Activated B cell treated with CpG ODN at 0.5 μM for 24 hours (primary cell): ENCODE data around the gene TMEM150B. TPM values are rescaled to one million over a fixed set of nuclear protein-coding genes. Genes with fewer than 3 reads are reported as not detected.

ENCODE experiments used
- ATAC-seq: fragments of 200-7000 bp; cut with Tn5 transposase; one replicate; pipeline ENCODE4 v1.10.0; 2021; ENCODE audit warnings: low read depth, mild to moderate bottlenecking, moderate library complexity
- CTCF ChIA-PET: fragments of 350-600 bp; sonication (Branson Sonifier 250); formaldehyde crosslinking; loops from one replicate; lab custom pipeline; 2021; ENCODE audit warnings: antibody characterized with exemption; lab: Charles Lee
- POLR2A ChIA-PET: fragments of 350-600 bp; sonication (Branson Sonifier 250); formaldehyde crosslinking; loops from one replicate; lab custom pipeline; 2021; ENCODE audit warnings: antibody characterized with exemption; lab: Charles Lee
- DNase-seq: peaks from one replicate; pipeline ENCODE4 v3.0.0; 2022
- H3K27ac Mint-ChIP-seq: one replicate; pipeline ENCODE4 v1.8.0; 2020; ENCODE audit warnings: mixed read lengths
- H3K27me3 Mint-ChIP-seq: one replicate; pipeline ENCODE4 v1.8.0; 2021; ENCODE audit warnings: mixed read lengths
- H3K36me3 Mint-ChIP-seq: one replicate; pipeline ENCODE4 v1.8.0; 2021; ENCODE audit warnings: low read depth, mixed read lengths
- H3K4me1 Mint-ChIP-seq: one replicate; pipeline ENCODE4 v1.8.0; 2021; ENCODE audit warnings: mixed read lengths
- H3K4me3 Mint-ChIP-seq: one replicate; pipeline ENCODE4 v1.8.0; 2020; ENCODE audit warnings: mild to moderate bottlenecking, mixed read lengths
- H3K9me3 Mint-ChIP-seq: one replicate; pipeline ENCODE4 v1.8.0; 2020; ENCODE audit warnings: mixed read lengths
- CTCF ChIP-seq: fragments of 200-600 bp; IDR thresholded peaks from one replicate; pipeline ENCODE4 v1.8.0; 2022; ENCODE audit warnings: antibody characterized with exemption, mild to moderate bottlenecking
- intact Hi-C: fragments of 100-400 bp; cut with micrococcal nuclease; formaldehyde crosslinking; loops from one replicate; pipeline ENCODE4 v1.15.1; 2024
- total RNA-seq: library from RNA; stranded (reverse); gene quantifications from 2 replicates; pipeline ENCODE4 v1.2.3, GENCODE V29; 2022

The TMEM150B gene
- total RNA-seq, 1 donor from 2014 or later: not detected

GRCh38 chr19:55266404-55266803 is 58.7 kb downstream of the TMEM150B start:
- H3K27me3 Mint-ChIP-seq: no peaks in the 10 kb centered on the region
- no peak overlapping the region for H3K27ac Mint-ChIP-seq
- no peak for DNase-seq
- peaks cover 31% of the 10 kb centered on the region for H3K36me3 Mint-ChIP-seq
- ChIA-PET CTCF (no interaction called here), POLR2A (no interaction called here)
- peaks cover 2% of the 10 kb centered on the region for H3K4me1 Mint-ChIP-seq
- ATAC-seq: no peak
- intact Hi-C loops: no loop called here
- no peak for TF ChIP-seq CTCF
- no peak overlapping the region for H3K4me3 Mint-ChIP-seq
- H3K9me3 Mint-ChIP-seq: peaks cover 2% of the 10 kb centered on the region

GRCh38 chr19:55265723-55266386 is 59.3 kb downstream of the TMEM150B start:
- ATAC-seq: no peak
- H3K27me3 Mint-ChIP-seq: no peaks in the 10 kb centered on the region
- no peak overlapping the region for H3K27ac Mint-ChIP-seq
- no peak overlapping the region for H3K4me3 Mint-ChIP-seq
- peaks cover 2% of the 10 kb centered on the region for H3K4me1 Mint-ChIP-seq
- TF ChIP-seq CTCF: no peak
- intact Hi-C loops: no loop called here
- no peak for DNase-seq
- peaks cover 2% of the 10 kb centered on the region for H3K9me3 Mint-ChIP-seq
- H3K36me3 Mint-ChIP-seq: peaks cover 29% of the 10 kb centered on the region
- ChIA-PET POLR2A (no interaction called here), CTCF (no interaction called here)

- Mint-ChIP-seq H3K27ac (no peak overlapping the region), H3K4me3 (no peak overlapping the region), H3K9me3 (peaks cover 2% of the 10 kb centered on the region), H3K4me1 (peaks cover 5% of the 10 kb centered on the region), H3K36me3 (peaks cover 22% of the 10 kb centered on the region), H3K27me3 (no peaks in the 10 kb centered on the region)
- DNase-seq: no peak
- intact Hi-C loops: no loop called here
- POLR2A ChIA-PET: no interaction called here
- ATAC-seq: no peak
- CTCF ChIA-PET: no interaction called here
- TF ChIP-seq CTCF: no peak
Observed at GRCh38 chr19:55265173-55265572, 60.0 kb downstream of the TMEM150B start.

- Mint-ChIP-seq H3K4me1 (peaks cover 8% of the 10 kb centered on the region), H3K27me3 (no peaks in the 10 kb centered on the region), H3K9me3 (peaks cover 2% of the 10 kb centered on the region), H3K27ac (no peak overlapping the region), H3K4me3 (no peak overlapping the region), H3K36me3 (peaks cover 16% of the 10 kb centered on the region)
- TF ChIP-seq CTCF: no peak
- intact Hi-C loops: no loop called here
- CTCF ChIA-PET: no interaction called here
- DNase-seq (no peak), ATAC-seq (no peak)
- POLR2A ChIA-PET: interaction anchor here (1.0 kb wide), 1 partner anchor 10 kb away, joined by 3 read pairs; no protein-coding TSS in a partner anchor
Observed at GRCh38 chr19:55264531-55264930, 60.6 kb downstream of the TMEM150B start.

Other genes with a start within 250 kb of the TMEM150B start
- gene EPS8L1, start 249.5 kb downstream of the TMEM150B start, total RNA-seq: 0.38 and 1.0 TPM in 2 replicates
- gene PPP1R12C, start 207.7 kb downstream of the TMEM150B start, total RNA-seq: 115 and 139 TPM in 2 replicates
- not detected in 2 replicates for gene TNNT1, start 176.1 kb downstream of the TMEM150B start, total RNA-seq
- not detected in 2 replicates for gene TNNI3, start 167.6 kb downstream of the TMEM150B start, total RNA-seq
- not detected in 2 replicates for gene DNAAF3, start 158.7 kb downstream of the TMEM150B start, total RNA-seq
- gene SYT5, start 145.1 kb downstream of the TMEM150B start, total RNA-seq: not detected in 2 replicates
- not detected in 2 replicates for gene PTPRH, start 115.8 kb downstream of the TMEM150B start, total RNA-seq
- gene TMEM86B, start 96.6 kb downstream of the TMEM150B start, total RNA-seq: 12.6 and 14.8 TPM in 2 replicates
- gene PPP6R1, start 66.3 kb downstream of the TMEM150B start, total RNA-seq: 203 and 220 TPM in 2 replicates
- gene HSPBP1, start 45.2 kb downstream of the TMEM150B start, total RNA-seq: 32.2 and 32.9 TPM in 2 replicates
- gene BRSK1, start 41.3 kb downstream of the TMEM150B start, total RNA-seq: 1.3 and 2.7 TPM in 2 replicates
- 7.2 and 8.1 TPM in 2 replicates for gene KMT5C, start 14.5 kb upstream of the TMEM150B start, total RNA-seq
- not detected in 2 replicates for gene COX6B2, start 29.4 kb upstream of the TMEM150B start, total RNA-seq
- gene GARIN5B, start 37.9 kb upstream of the TMEM150B start, total RNA-seq: not detected in 2 replicates
- gene IL11, start 45.1 kb upstream of the TMEM150B start, total RNA-seq: not detected in 2 replicates
- gene TMEM190, start 51.5 kb upstream of the TMEM150B start, total RNA-seq: not detected in 2 replicates
- gene TMEM238, start 59.0 kb upstream of the TMEM150B start, total RNA-seq: 3.8 and 4.9 TPM in 2 replicates
- 3,790 and 4,042 TPM in 2 replicates for gene RPL28, start 60.6 kb upstream of the TMEM150B start, total RNA-seq
- 29.6 and 34.6 TPM in 2 replicates for gene UBE2S, start 82.4 kb upstream of the TMEM150B start, total RNA-seq
- gene SHISA7, start 118.0 kb upstream of the TMEM150B start, total RNA-seq: not detected in 2 replicates
- 28.7 and 29.0 TPM in 2 replicates for gene ISOC2, start 136.3 kb upstream of the TMEM150B start, total RNA-seq
- gene C19orf85, start 139.4 kb upstream of the TMEM150B start, total RNA-seq: not detected in 2 replicates
- gene ZNF628, start 151.3 kb upstream of the TMEM150B start, total RNA-seq: 10.4 and 12.7 TPM in 2 replicates
- gene NAT14, start 159.8 kb upstream of the TMEM150B start, total RNA-seq: 10.9 and 13.8 TPM in 2 replicates
- 0.17 and 0.20 TPM in 2 replicates for gene SSC5D, start 163.1 kb upstream of the TMEM150B start, total RNA-seq
- not detected in 2 replicates for gene SBK2, start 211.8 kb upstream of the TMEM150B start, total RNA-seq
- gene SBK3, start 220.2 kb upstream of the TMEM150B start, total RNA-seq: not detected in 2 replicates